Stimulated activated CD4-positive, alpha-beta T cell treated with anti-CD3 and anti-CD28 coated beads, Interleukin-2, amount 100 ng/mL, for 4 hours (primary cell): Measurements from ENCODE around the gene ST3GAL4.

Experiments
- DNase-seq: peaks from one replicate; pipeline ENCODE4 v3.0.0-alpha.2; 2020; ENCODE audit warnings: low read depth

The ST3GAL4 gene

DNA sequence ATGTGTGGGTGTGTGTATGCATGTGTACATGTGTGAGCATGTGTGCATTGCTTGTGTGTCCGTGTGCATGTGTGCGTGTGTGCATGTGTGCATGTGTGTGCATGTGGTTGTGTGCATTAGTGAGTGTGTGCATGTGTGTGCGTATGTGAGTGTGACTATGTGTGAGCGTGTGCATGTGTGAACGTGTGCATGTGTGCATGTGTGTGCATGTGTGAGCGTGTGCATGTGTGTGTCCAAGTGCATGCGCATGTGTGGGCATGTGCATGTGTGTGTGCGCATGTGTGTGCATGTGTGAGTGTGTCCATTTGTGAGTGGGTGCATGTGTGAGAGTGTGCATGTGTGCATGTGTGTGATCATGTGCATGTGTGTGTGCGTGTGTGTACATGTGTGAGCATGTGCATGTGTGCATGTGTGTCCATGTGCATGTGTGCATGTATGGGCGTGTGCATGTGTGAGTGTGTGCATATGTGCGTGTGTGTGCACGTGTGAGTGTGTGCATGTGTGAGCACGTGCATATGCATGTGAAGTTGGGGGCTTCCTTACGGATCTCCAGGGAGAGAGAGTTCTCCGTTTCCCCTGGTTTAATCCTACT lies 95.8 kb downstream of the ST3GAL4 start:
- DNase-seq = no peak

DNA sequence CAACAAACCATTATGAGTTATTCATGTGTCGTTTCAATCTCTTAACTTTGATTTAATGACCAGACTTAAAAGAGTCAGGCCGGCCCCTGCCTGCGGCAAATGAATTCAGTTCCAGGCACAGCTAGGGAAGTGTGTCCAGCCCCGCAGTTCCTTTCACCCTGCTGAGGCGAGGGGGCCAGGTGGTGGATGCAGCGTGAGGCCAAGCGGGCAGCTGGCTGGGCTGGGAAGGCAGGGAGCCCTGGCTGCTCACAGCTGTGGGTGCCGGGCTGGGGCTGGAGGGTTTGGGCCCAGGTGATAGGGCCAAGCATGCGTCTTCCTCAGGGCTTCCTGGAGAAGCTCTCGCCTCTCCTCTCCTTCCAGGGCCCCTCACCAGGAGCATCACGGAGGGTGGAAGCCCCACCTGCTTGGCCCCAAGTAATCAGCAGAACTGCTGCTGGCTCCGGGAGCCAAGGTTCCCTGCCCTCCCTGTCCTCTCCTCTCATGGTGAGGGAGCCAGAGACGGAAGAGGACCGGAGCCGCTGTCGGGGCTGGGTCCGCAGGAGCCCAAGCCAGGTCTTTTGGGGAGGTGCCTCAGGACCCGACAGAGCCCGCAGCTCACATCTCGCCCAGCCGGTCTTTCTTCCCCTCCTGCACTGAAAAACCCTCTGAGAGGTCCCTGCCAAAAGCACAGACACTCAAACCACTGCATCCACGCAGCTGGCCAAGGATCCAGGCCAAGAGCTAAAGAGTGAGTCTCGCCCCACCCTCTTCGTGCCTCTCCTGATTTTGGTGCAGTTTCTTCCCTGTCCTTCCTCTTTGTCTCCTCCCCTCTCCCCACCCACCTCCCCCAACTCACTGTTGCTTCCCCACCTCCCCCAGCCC lies 97.0 kb downstream of the ST3GAL4 start:
- no peak for DNase-seq

DNA sequence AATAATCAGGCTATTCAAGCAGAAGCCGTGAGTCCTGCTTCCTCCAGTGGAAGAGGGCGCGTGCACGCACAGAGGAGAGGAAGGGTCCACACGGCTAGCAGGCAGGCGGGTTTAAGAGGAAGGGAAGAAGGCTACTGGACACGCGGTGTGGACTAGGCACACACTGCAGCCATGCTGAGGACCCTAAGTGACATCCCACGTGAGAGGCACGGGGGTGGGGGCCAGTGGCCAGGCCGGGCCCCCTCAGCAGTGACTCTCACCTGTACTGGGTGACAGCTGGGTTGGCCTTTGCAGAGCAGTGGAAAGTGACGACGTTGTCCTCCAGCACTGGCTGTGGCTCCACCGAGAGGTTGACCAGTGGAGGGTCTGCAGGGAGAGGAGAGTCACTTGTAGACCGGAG lies 100.6 kb downstream of the ST3GAL4 start:
- DNase-seq = no peak

DNA sequence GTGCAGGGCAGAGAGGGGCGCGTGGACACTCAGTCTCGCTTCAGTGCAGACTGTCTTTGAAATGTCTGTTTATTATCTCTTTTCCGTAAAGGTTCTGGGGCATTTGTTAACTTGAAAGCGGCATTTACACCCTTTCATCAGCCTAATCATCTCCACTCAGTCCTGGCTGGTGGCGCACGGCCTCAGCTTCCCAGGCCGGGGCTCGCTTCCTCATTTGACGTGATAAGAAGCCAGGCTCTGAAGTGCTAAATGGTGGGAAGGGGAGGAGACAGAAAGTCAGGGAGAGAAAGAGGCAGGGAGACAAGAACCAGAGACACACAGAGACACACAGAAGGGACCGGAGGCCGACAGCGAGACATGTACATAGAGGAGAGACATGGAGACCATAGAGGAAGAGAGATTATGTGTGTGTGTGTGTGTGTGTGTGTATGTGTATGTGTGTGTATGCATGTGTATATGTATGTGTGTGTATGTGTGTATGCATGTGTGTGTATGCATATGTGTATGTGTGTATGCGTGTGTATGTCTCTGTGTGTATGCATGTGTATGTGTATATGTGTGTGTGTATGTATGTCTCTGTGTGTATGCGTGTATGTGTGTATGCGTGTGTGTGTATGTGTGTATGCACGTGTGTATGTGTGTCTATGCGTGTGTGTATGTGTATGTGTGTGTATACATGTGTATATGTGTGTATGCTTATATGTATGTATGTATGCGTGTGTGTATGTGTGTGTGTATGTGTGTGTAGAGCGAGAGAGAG lies 101.5 kb downstream of the ST3GAL4 start:
- DNase-seq = no peak

DNA sequence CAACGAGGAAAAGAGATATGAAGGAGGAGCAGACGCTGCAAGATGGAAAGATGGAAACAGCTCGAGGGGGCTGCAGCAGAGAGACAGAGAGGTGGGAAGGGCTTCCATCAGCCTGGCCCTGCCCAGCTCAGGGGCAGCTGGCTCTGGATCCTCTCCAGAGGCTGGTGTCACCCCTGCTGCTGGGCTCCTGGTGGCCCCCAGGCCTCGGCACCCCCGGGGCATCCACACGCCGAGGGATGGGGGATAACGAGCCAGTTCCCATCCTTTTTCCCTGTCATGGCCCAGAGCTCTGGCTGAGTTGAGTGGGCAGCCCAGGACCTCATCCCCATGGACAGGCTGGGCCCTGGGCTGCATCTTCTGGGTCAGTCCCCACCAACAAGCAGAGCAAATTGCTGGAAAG lies 102.3 kb downstream of the ST3GAL4 start:
- no peak for DNase-seq

DNA sequence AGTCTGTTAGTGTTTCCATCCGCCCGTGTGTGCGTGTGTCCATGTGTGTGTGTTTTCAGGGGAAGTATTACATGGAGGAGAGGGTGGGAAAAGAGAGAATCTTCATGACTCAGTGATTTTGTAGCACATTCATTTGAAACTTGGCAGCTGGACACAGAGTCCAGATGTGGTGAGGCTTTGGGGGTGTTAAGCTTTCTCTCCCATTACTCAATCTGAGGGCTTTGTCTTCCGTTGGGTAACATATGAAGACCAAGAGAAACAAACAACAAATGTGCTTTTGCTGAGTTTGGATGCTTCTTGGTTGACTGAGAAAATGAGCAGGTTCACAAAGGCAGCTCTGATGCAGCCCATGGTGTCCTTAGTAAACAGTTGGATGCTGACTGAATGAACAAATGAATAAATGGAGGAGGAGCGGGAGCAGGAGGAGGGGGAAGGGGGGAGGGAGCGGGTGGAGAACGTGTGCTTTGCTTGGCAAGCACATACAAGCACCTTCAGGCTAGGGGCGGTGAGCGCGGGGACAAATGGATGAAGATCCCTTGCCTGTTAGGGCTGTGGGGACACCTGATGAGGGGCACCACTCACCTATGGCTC lies 104.3 kb downstream of the ST3GAL4 start:
- DNase-seq = no peak

DNA sequence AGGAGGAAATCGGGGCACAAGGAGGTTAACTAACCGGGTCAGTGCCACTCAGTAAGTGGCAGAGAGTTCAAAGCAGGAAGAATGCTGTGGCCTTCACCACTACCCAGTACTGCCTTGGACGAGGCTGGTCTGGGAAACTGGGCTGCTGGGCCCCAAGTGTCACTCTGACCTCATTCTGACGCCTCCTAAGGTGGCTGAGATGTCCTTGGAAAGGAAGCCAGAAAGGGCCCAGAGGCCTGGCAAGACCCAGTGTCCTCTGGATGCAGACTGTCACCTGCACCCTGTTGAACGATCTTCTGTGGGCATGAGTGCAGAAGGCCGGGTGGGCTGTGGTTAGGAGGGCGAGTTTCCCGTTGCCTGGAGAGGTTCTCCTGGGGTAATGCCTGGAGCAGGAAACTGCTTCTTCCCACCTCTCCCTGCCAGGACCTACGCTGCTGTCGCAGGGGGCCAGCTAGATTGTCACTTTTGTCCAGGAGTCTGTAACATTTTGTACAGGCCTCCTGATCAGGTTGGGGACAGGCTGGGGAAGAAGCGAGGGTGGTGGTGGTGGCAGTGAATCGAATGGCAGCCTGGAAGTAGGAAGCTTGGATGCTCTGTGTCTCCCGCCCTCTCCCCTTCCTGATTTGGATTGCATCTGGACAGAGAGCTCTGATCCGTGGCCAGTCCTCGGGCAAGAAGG lies 105.1 kb downstream of the ST3GAL4 start:
- no peak for DNase-seq

DNA sequence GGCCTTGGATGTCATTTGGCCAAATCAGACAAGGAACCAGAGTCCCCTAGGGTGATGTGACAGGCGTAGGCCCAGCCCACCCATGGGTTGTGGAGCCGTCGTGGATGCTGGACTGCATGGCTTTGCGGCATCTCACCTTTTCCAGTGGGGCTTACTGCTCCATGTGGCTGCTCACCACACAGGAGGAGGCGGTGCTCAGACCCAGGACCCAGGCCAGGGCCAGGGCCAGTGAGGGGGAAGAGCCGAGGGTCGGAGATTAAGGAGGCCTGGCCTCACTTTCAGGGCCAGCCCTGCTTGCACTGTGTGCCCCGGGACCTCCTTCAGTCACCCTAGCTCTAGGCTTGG lies 105.6 kb downstream of the ST3GAL4 start:
- DNase-seq = no peak

DNA sequence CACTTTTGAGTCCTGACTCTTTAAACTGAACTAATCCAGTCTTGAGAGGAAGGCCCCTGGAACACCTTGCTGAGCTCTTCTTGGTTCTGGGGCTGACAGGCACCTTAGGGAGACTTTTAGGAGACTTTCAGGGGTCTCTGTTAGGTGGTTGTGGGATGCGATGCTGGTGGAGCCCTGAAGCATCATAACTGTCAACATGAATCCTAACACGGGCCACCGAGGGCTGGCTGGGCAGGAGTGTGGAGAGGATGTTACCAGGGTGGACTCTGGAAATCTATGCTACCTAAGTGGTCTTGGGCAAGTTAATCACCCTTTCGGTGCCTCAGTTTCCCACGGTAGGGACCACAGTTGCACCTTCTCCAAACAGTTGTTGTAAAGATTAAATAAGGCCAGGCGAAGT lies 106.5 kb downstream of the ST3GAL4 start:
- no peak for DNase-seq

DNA sequence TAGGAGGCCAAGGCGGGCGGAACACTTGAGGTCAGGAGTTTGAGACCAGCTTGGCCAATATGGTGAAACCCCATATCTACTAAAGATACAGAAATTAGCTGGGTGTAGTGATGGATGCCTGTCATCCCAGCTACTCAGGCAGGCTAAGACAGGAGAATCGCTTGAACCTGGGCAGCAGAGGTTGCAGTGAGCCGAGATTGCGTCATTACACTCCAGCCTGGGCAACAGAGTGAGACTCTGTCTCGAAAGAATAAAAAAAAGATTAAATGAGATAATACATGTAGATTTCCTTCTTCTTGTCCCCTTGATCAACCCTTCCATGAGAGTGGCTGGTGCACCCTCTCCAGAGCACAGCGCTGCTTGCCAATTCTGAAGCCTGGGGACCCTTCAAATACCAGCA lies 106.9 kb downstream of the ST3GAL4 start:
- DNase-seq = no peak
